ENCODE data around the gene KISS1R.

The KISS1R gene

DNA sequence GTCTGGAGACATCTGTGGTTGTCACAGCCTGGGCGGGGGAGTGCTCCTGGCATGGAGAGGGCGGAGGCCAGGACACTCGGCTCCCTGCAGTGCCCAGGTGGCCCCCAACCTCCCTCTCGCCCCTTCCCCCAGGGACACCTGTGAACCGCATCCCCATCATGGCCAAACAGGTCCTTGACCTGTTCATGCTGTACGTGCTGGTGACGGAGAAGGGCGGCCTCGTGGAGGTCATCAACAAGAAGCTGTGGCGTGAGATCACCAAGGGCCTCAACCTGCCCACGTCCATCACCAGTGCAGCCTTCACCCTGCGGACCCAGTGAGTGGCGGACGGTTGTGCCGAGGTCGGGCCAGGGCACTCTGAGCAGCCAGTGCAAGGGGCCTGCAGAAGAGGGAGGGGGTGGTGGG is 47.0 kb downstream of the KISS1R start:
- TF ChIP-seq, protein P1, sequence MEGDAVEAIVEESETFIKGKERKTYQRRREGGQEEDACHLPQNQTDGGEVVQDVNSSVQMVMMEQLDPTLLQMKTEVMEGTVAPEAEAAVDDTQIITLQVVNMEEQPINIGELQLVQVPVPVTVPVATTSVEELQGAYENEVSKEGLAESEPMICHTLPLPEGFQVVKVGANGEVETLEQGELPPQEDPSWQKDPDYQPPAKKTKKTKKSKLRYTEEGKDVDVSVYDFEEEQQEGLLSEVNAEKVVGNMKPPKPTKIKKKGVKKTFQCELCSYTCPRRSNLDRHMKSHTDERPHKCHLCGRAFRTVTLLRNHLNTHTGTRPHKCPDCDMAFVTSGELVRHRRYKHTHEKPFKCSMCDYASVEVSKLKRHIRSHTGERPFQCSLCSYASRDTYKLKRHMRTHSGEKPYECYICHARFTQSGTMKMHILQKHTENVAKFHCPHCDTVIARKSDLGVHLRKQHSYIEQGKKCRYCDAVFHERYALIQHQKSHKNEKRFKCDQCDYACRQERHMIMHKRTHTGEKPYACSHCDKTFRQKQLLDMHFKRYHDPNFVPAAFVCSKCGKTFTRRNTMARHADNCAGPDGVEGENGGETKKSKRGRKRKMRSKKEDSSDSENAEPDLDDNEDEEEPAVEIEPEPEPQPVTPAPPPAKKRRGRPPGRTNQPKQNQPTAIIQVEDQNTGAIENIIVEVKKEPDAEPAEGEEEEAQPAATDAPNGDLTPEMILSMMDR (IDR thresholded peaks at IDR 0.05) = no peak

DNA sequence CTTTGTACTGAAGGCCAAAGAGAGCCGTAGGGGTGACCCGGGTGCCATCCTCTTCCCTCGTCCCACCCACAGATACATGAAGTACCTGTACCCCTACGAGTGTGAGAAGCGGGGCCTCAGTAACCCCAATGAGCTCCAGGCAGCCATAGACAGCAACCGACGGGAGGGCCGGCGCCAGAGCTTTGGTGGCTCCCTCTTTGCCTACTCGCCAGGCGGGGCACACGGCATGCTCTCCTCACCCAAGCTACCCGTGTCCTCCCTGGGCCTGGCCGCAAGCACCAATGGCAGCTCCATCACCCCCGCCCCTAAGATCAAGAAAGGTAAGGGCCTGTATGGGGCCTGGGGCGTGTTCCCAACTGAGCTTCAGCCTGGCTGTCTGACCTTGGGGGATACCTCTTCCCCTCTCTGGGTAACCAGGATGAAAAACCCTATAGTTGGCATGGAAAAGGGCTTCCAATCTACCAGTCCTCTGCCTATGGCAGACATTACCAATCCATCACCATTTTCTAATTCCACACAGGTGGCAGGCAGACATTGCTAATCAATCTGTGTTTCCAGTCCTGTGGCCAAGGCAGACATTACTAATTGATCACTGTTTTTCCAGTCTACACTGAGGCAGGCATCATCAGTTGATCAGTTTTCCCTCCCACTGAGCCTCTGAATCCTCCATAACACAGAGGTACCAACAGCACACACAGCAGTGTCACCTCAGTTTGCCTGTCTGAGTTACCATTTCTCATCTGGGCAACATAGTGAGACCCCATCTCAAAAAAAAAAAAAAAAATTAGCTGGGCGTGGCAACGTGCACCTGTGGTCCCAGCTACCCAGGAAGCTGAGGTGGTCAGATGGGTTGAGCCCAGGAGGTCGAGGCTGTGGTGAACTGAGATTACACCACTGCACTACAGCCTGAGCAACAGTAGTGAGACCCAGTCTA is 47.9 kb downstream of the KISS1R start:
- TF ChIP-seq, protein P1 (IDR thresholded peaks at IDR 0.05) = no peak

DNA sequence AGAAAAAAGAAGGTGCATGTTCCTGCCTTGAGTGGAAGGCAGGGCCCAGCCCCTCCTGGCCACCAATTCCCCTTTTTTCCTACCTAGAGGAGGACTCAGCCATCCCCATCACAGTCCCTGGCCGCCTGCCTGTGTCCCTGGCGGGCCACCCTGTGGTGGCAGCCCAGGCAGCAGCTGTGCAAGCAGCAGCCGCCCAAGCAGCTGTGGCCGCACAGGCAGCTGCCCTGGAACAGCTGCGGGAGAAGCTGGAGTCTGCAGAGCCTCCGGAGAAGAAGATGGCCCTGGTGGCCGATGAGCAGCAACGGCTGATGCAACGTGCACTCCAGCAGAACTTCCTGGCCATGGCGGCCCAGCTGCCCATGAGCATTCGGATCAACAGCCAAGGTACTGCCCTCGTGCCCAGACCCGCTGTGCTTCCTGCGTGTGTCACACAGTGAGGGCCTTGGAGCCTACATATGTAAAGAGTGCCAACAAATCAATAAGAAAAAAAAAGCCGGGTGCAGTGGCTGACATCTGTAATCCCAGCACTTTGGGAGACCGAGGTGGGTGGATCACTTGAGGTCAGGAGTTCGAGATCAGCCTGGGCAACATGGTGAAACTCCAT is 49.5 kb downstream of the KISS1R start:
- TF ChIP-seq, protein P1 (IDR thresholded peaks at IDR 0.05) = no peak
